Measurements from ENCODE around the gene IGSF1.
A peak's percentile ranks its signal among the peaks of the same experiment; 100 is the strongest.

Gene IGSF1

DNA sequence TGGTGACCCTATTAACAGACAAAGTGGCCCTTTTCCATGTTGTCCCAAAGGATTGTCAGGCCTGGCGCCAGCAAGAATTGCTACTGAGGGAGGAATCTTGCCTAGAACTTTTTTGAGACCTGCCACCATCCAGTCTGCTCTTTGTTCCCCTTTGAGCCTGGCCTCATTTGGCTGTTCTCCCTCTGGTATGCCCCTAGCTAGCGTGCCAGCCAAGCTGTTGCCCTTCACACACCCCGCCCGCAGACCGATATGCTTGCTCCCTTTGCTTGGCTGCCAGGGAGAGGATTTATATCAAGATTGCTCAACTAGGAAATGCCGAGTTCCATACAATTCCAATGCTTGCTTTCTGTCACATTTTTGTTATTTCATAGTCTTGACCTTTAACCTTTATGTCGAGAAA is 24.4 kb downstream of the IGSF1 start:
- H3K27me3 ChIP-seq (ENCODE audit: insufficient read depth, low read length, poor library complexity): no peaks in the 10 kb centered on the region
- no peak overlapping the region for H2BK120ac ChIP-seq (ENCODE audit: low read depth, low read length)
- DNase-seq: no peak
- H3K27ac ChIP-seq (ENCODE audit: low read depth, low read length): no peak overlapping the region
- H3K4me1 ChIP-seq (ENCODE audit: control insufficient read depth, low read depth, low read length): no peaks in the 10 kb centered on the region
- no peak overlapping the region for H2BK15ac ChIP-seq (replicated peaks; ENCODE audit: low read depth)
- H3K4me3 ChIP-seq (ENCODE audit: low read length): no peak overlapping the region
- no peak overlapping the region for H2BK5ac ChIP-seq (ENCODE audit: low read length)
- no peak overlapping the region for H4K8ac ChIP-seq (ENCODE audit: low read depth, low read length)
- H3K36me3 ChIP-seq (ENCODE audit: control insufficient read depth, insufficient read depth, low read length): no peaks in the 10 kb centered on the region
- no CpG with 5 or more reads among the region's 7 CpGs for WGBS (ENCODE audit: extremely low coverage, insufficient coverage, low lambda C conversion rate)
- no peak overlapping the region for H2AK5ac ChIP-seq (ENCODE audit: low read length)
- H3K56ac ChIP-seq (ENCODE audit: low read length): no peak overlapping the region
- no peaks in the 10 kb centered on the region for H3K79me1 ChIP-seq (ENCODE audit: low read length)
- no peak overlapping the region for H3K18ac ChIP-seq (ENCODE audit: low read length)
- no peak overlapping the region for H4K5ac ChIP-seq (ENCODE audit: low read length)
- no peak overlapping the region for H3K4ac ChIP-seq (ENCODE audit: low read depth, low read length)
- no peak overlapping the region for H3K23ac ChIP-seq (ENCODE audit: low read length)
- no peak overlapping the region for H3K4me2 ChIP-seq (ENCODE audit: low read length)
- no peak overlapping the region for H3K9ac ChIP-seq (ENCODE audit: low read length)
- H3K79me2 ChIP-seq (ENCODE audit: control insufficient read depth, insufficient read depth, low read length): no peaks in the 10 kb centered on the region

- Histone ChIP-seq H3K4me2 (ENCODE audit: low read length) (no peak overlapping the region), H2BK15ac (replicated peaks; ENCODE audit: low read depth) (no peak overlapping the region), H3K18ac (ENCODE audit: low read length) (no peak overlapping the region), H2BK120ac (ENCODE audit: low read depth, low read length) (no peak overlapping the region), H3K9ac (ENCODE audit: low read length) (no peak overlapping the region), H3K4me3 (ENCODE audit: low read length) (no peak overlapping the region), H3K56ac (ENCODE audit: low read length) (no peak overlapping the region), H4K5ac (ENCODE audit: low read length) (no peak overlapping the region), H3K79me1 (ENCODE audit: low read length) (no peaks in the 10 kb centered on the region), H3K36me3 (ENCODE audit: control insufficient read depth, insufficient read depth, low read length) (no peaks in the 10 kb centered on the region), H3K79me2 (ENCODE audit: control insufficient read depth, insufficient read depth, low read length) (no peaks in the 10 kb centered on the region), H3K23ac (ENCODE audit: low read length) (no peak overlapping the region), H3K27me3 (ENCODE audit: insufficient read depth, low read length, poor library complexity) (no peaks in the 10 kb centered on the region), H3K4ac (ENCODE audit: low read depth, low read length) (no peak overlapping the region), H2BK5ac (ENCODE audit: low read length) (no peak overlapping the region), H3K4me1 (ENCODE audit: control insufficient read depth, low read depth, low read length) (no peaks in the 10 kb centered on the region), H3K27ac (ENCODE audit: low read depth, low read length) (no peak overlapping the region), H4K8ac (ENCODE audit: low read depth, low read length) (no peak overlapping the region), H2AK5ac (ENCODE audit: low read length) (no peak overlapping the region)
- no peak for DNase-seq
- WGBS (ENCODE audit: extremely low coverage, insufficient coverage, low lambda C conversion rate): no CpG with 5 or more reads among the region's 2 CpGs
Observed at GRCh38 chrX:131264053-131264452, 25.1 kb downstream of the IGSF1 start.

DNA sequence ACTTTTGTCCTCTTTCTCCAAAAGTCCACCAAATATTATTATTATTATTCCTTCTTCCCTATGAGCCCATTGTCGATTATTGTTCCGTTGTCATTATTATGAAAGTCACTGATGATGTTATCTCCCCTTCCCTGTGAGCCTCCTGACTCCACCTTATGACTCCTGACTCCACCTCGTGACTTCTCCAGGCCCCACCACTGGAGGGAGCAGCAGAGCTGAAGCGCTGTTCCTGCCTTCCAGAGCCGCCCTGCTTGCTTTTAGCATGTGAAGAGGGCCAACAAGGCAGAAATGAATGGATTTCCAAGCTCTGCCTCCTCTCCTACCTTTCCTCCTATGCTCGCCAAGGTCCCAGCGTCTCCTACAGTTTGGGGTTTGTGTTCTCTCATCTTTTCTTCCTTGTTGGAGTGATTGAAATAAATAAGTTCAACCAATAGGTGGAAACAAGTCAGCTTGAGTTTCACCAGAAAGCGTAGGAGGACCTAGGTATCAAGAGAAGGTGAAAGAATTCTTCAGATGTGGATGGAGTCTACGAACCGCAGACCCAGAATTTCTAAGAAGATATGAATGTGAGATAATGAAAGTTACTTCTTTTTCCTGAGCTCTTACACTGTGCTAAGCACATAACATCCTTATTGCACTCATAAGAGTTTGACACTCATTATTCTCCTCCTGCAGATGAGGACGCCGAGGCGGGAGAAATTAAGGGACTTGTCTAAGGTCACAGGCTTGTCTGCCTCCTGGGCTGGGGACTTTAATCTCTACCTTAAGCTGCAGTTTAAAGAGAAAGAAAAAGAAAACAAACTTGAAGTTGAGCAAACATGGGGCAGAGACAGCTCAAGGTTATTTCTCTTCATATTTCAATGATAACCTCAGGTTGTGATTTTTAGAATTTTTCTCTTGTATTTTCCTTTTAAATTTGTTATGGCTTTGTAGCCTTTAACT is 26.1 kb downstream of the IGSF1 start:
- H2AK5ac ChIP-seq (ENCODE audit: low read length): no peak overlapping the region
- H2BK120ac ChIP-seq (ENCODE audit: low read depth, low read length): no peak overlapping the region
- no CpG with 5 or more reads among the region's 13 CpGs for WGBS (ENCODE audit: extremely low coverage, insufficient coverage, low lambda C conversion rate)
- H3K4ac ChIP-seq (ENCODE audit: low read depth, low read length): no peak overlapping the region
- H3K23ac ChIP-seq (ENCODE audit: low read length): no peak overlapping the region
- H3K79me1 ChIP-seq (ENCODE audit: low read length): no peaks in the 10 kb centered on the region
- H2BK5ac ChIP-seq (ENCODE audit: low read length): no peak overlapping the region
- H3K18ac ChIP-seq (ENCODE audit: low read length): no peak overlapping the region
- peak; percentile 62 for DNase-seq
- no peaks in the 10 kb centered on the region for H3K79me2 ChIP-seq (ENCODE audit: control insufficient read depth, insufficient read depth, low read length)
- no peak overlapping the region for H3K4me3 ChIP-seq (ENCODE audit: low read length)
- H3K27me3 ChIP-seq (ENCODE audit: insufficient read depth, low read length, poor library complexity): no peaks in the 10 kb centered on the region
- H3K9ac ChIP-seq (ENCODE audit: low read length): no peak overlapping the region
- no peak overlapping the region for H2BK15ac ChIP-seq (replicated peaks; ENCODE audit: low read depth)
- no peaks in the 10 kb centered on the region for H3K36me3 ChIP-seq (ENCODE audit: control insufficient read depth, insufficient read depth, low read length)
- H4K5ac ChIP-seq (ENCODE audit: low read length): no peak overlapping the region
- no peak overlapping the region for H3K4me2 ChIP-seq (ENCODE audit: low read length)
- no peaks in the 10 kb centered on the region for H3K4me1 ChIP-seq (ENCODE audit: control insufficient read depth, low read depth, low read length)
- H3K56ac ChIP-seq (ENCODE audit: low read length): no peak overlapping the region
- no peak overlapping the region for H3K27ac ChIP-seq (ENCODE audit: low read depth, low read length)
- no peak overlapping the region for H4K8ac ChIP-seq (ENCODE audit: low read depth, low read length)

DNA sequence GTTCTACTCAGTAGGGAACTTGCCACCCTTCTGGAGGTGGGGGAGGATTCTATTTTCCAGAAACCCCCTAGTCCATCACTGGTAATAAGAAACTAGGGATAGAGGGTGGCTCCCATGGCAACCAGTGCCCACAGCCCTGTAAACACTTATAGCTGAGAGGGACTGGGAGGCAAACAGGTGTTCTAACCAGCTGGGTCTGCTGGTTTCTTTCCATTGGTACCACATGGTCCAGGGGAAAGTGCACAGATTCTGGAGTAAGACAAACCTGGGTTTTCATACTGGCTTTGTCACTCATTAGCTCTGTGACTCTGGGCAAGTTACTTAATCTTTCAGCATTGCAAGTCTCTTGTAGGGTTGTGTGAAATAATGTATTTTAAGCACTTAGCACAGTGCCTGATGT is 26.9 kb downstream of the IGSF1 start:
- Histone ChIP-seq H4K8ac (ENCODE audit: low read depth, low read length) (no peak overlapping the region), H2BK15ac (replicated peaks; ENCODE audit: low read depth) (no peak overlapping the region), H3K18ac (ENCODE audit: low read length) (no peak overlapping the region), H3K4me2 (ENCODE audit: low read length) (no peak overlapping the region), H2BK120ac (ENCODE audit: low read depth, low read length) (no peak overlapping the region), H2BK5ac (ENCODE audit: low read length) (no peak overlapping the region), H3K79me1 (ENCODE audit: low read length) (no peaks in the 10 kb centered on the region), H3K4me1 (ENCODE audit: control insufficient read depth, low read depth, low read length) (no peaks in the 10 kb centered on the region), H3K23ac (ENCODE audit: low read length) (no peak overlapping the region), H3K27ac (ENCODE audit: low read depth, low read length) (no peak overlapping the region), H3K27me3 (ENCODE audit: insufficient read depth, low read length, poor library complexity) (no peaks in the 10 kb centered on the region), H3K56ac (ENCODE audit: low read length) (no peak overlapping the region), H3K4ac (ENCODE audit: low read depth, low read length) (no peak overlapping the region), H3K36me3 (ENCODE audit: control insufficient read depth, insufficient read depth, low read length) (no peaks in the 10 kb centered on the region), H4K5ac (ENCODE audit: low read length) (no peak overlapping the region), H3K79me2 (ENCODE audit: control insufficient read depth, insufficient read depth, low read length) (no peaks in the 10 kb centered on the region), H3K4me3 (ENCODE audit: low read length) (no peak overlapping the region), H3K9ac (ENCODE audit: low read length) (no peak overlapping the region), H2AK5ac (ENCODE audit: low read length) (no peak overlapping the region)
- DNase-seq: no peak

DNA sequence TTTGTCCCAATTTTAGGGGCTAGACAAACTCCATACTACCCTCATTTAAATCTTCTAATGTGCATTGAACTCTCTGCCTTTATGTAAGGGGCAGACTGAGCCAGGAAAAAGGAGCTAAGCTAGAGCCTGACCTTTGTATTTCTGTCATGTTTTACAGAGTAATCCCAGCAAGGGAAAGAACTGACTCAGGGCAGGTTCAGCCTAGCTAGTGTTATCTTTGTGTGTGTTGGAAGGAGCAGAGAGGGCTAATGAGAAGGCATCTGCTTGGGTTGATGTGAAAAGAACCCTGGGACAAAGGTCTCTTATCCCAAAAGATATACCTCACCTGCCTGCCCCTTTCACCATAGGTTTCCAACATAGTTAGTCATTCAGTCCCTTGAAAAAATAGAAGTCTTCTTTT is 31.7 kb downstream of the IGSF1 start:
- no peak overlapping the region for H4K8ac ChIP-seq (ENCODE audit: low read depth, low read length)
- H2AK5ac ChIP-seq (ENCODE audit: low read length): no peak overlapping the region
- DNase-seq: no peak
- no peak overlapping the region for H3K18ac ChIP-seq (ENCODE audit: low read length)
- H3K4ac ChIP-seq (ENCODE audit: low read depth, low read length): no peak overlapping the region
- H3K79me2 ChIP-seq (ENCODE audit: control insufficient read depth, insufficient read depth, low read length): no peaks in the 10 kb centered on the region
- no peak overlapping the region for H2BK5ac ChIP-seq (ENCODE audit: low read length)
- no peaks in the 10 kb centered on the region for H3K4me1 ChIP-seq (ENCODE audit: control insufficient read depth, low read depth, low read length)
- no peaks in the 10 kb centered on the region for H3K79me1 ChIP-seq (ENCODE audit: low read length)
- H3K4me3 ChIP-seq (ENCODE audit: low read length): no peak overlapping the region
- H3K27ac ChIP-seq (ENCODE audit: low read depth, low read length): no peak overlapping the region
- no peak overlapping the region for H3K4me2 ChIP-seq (ENCODE audit: low read length)
- H2BK120ac ChIP-seq (ENCODE audit: low read depth, low read length): no peak overlapping the region
- no peak overlapping the region for H3K56ac ChIP-seq (ENCODE audit: low read length)
- H4K5ac ChIP-seq (ENCODE audit: low read length): no peak overlapping the region
- H3K36me3 ChIP-seq (ENCODE audit: control insufficient read depth, insufficient read depth, low read length): no peaks in the 10 kb centered on the region
- H3K27me3 ChIP-seq (ENCODE audit: insufficient read depth, low read length, poor library complexity): no peaks in the 10 kb centered on the region
- H3K23ac ChIP-seq (ENCODE audit: low read length): no peak overlapping the region
- H3K9ac ChIP-seq (ENCODE audit: low read length): no peak overlapping the region
- H2BK15ac ChIP-seq (replicated peaks; ENCODE audit: low read depth): no peak overlapping the region

All from mesendoderm (in vitro differentiated cells).